ENCODE measurements around the gene MTHFD1L. TPM values are rescaled to one million over a fixed set of nuclear protein-coding genes. Genes with fewer than 3 reads are reported as not detected.
"Not testable (repeated sequence)": the region's sequence is repeated elsewhere in the genome, so short reads cannot be mapped to it uniquely, and the experiment has no call there.

MTHFD1L gene
- total and polyA plus RNA-seq, 7 donors = 0.60 to 17.9 (median 3.0) TPM

GRCh38 chr6:151075930-151076555, 210.5 kb downstream of the MTHFD1L start:
- peaks cover 0 to under 1% (median 0%) of the 10 kb centered on the region in 4 donors for H3K4me1 ChIP-seq
- no peaks in the 10 kb centered on the region for H3K27me3 ChIP-seq
- no peak overlapping the region for H3K4me3 ChIP-seq
- no peaks in the 10 kb centered on the region for H3K36me3 ChIP-seq
- intact Hi-C loops (cut with DNase I) = no loop called here
- no peaks in the 10 kb centered on the region for H3K9me3 ChIP-seq
- DNase-seq = no peak
- TF ChIP-seq CTCF (IDR thresholded peaks at IDR 0.05) (no peak), EP300 (IDR thresholded peaks at IDR 0.05) (no peak)
- 91 to 93% methylated on average over 5 of the region's 5 CpGs for WGBS, 2 donors
- no peak overlapping the region for H3K27ac ChIP-seq

- no peaks in the 10 kb centered on the region for H3K36me3 ChIP-seq
- intact Hi-C loops (cut with DNase I) = no loop called here
- no peak for DNase-seq
- H3K27me3 ChIP-seq = no peaks in the 10 kb centered on the region
- 96 to 97% methylated on average over 6 of the region's 6 CpGs for WGBS, 2 donors
- no peak for TF ChIP-seq CTCF (IDR thresholded peaks at IDR 0.05)
- no peak for TF ChIP-seq POLR2A (IDR thresholded peaks at IDR 0.05)
- TF ChIP-seq POLR2AphosphoS5 (IDR thresholded peaks at IDR 0.05) = no peak
- no peak for TF ChIP-seq EP300 (IDR thresholded peaks at IDR 0.05)
- no peaks in the 10 kb centered on the region for H3K9me3 ChIP-seq
- no peaks in the 10 kb centered on the region for H3K4me1 ChIP-seq
- H3K27ac ChIP-seq = no peak overlapping the region
- H3K4me3 ChIP-seq = no peak overlapping the region
Measured at GRCh38 chr6:151078655-151079054, 213.2 kb downstream of the MTHFD1L start.

- no peak overlapping the region for H3K4me3 ChIP-seq
- intact Hi-C loops (cut with DNase I) = no loop called here
- no peaks in the 10 kb centered on the region for H3K27me3 ChIP-seq
- no peak for DNase-seq
- no peak overlapping the region for H3K27ac ChIP-seq
- no peaks in the 10 kb centered on the region for H3K9me3 ChIP-seq
- 79 to 84% methylated on average over 4 of the region's 4 CpGs for WGBS, 2 donors
- no peaks in the 10 kb centered on the region for H3K4me1 ChIP-seq
- no peak for TF ChIP-seq POLR2AphosphoS5 (IDR thresholded peaks at IDR 0.05)
- no peak for TF ChIP-seq EP300 (IDR thresholded peaks at IDR 0.05)
- no peak for TF ChIP-seq CTCF (IDR thresholded peaks at IDR 0.05)
- TF ChIP-seq POLR2A (IDR thresholded peaks at IDR 0.05) = no peak
- no peaks in the 10 kb centered on the region for H3K36me3 ChIP-seq
Measured at GRCh38 chr6:151081656-151082055, 216.2 kb downstream of the MTHFD1L start.

GRCh38 chr6:151082079-151082478, 216.6 kb downstream of the MTHFD1L start:
- Histone ChIP-seq H3K4me3 (no peak overlapping the region), H3K36me3 (no peaks in the 10 kb centered on the region), H3K9me3 (no peaks in the 10 kb centered on the region), H3K4me1 (no peaks in the 10 kb centered on the region), H3K27me3 (no peaks in the 10 kb centered on the region), H3K27ac (no peak overlapping the region)
- no peak for TF ChIP-seq POLR2AphosphoS5 (IDR thresholded peaks at IDR 0.05)
- no peak for TF ChIP-seq EP300 (IDR thresholded peaks at IDR 0.05)
- TF ChIP-seq POLR2A (IDR thresholded peaks at IDR 0.05) = no peak
- no peak for TF ChIP-seq CTCF (IDR thresholded peaks at IDR 0.05)
- intact Hi-C loops (cut with DNase I) = no loop called here
- 93 to 95% methylated on average over 6 of the region's 6 CpGs for WGBS, 2 donors
- no peak for DNase-seq

- H3K36me3 ChIP-seq = no peaks in the 10 kb centered on the region
- no peak for TF ChIP-seq CTCF (IDR thresholded peaks at IDR 0.05)
- no peak for TF ChIP-seq POLR2AphosphoS5 (IDR thresholded peaks at IDR 0.05)
- no peak for TF ChIP-seq EP300 (IDR thresholded peaks at IDR 0.05)
- no peak for TF ChIP-seq POLR2A (IDR thresholded peaks at IDR 0.05)
- no peaks in the 10 kb centered on the region for H3K27me3 ChIP-seq
- no peak for DNase-seq
- H3K9me3 ChIP-seq = no peaks in the 10 kb centered on the region
- WGBS, 2 donors = 97 to 98% methylated on average over 10 of the region's 10 CpGs
- no peak overlapping the region for H3K4me3 ChIP-seq
- no peak overlapping the region for H3K27ac ChIP-seq
- no peaks in the 10 kb centered on the region for H3K4me1 ChIP-seq
- intact Hi-C loops (cut with DNase I) = no loop called here
Measured at GRCh38 chr6:151084275-151084674, 218.8 kb downstream of the MTHFD1L start.

GRCh38 chr6:151087055-151087454, 221.6 kb downstream of the MTHFD1L start:
- H3K4me3 ChIP-seq; H3K27ac ChIP-seq; H3K27me3 ChIP-seq; H3K4me1 ChIP-seq; H3K36me3 ChIP-seq; H3K9me3 ChIP-seq; intact Hi-C loops (cut with DNase I); DNase-seq: not testable (repeated sequence)
- WGBS, 2 donors = 92 to 96% methylated on average over 8 of the region's 8 CpGs
